Vagina (tissue), 2 donors: Measurements from ENCODE around the gene TCOF1.

Source experiments
- POLR2AphosphoS5 ChIP-seq, 2 donors: sonication (generic); formaldehyde crosslinking; IDR thresholded peaks; one replicate each; pipeline ENCODE4 v1.9.0; 2017; ENCODE audit warnings: antibody characterized with exemption in 2 of 2, mild to moderate bottlenecking in 2 of 2, low read depth in 1 of 2; ENCODE audit not compliant: insufficient read depth in 1 of 2
- TF ChIP-seq, protein P1 (sequence below), 3 experiments: fragments of 450-650 bp in 2 of 3; fragments of 200-600 bp in 1 of 3; sonication (generic) in 1 of 3; IDR thresholded peaks; one replicate each; pipeline ENCODE4 v1.5.1; 2017 to 2019; ENCODE audit warnings: antibody characterized with exemption in 3 of 3, mild to moderate bottlenecking in 2 of 3, moderate library complexity in 2 of 3

DNA sequence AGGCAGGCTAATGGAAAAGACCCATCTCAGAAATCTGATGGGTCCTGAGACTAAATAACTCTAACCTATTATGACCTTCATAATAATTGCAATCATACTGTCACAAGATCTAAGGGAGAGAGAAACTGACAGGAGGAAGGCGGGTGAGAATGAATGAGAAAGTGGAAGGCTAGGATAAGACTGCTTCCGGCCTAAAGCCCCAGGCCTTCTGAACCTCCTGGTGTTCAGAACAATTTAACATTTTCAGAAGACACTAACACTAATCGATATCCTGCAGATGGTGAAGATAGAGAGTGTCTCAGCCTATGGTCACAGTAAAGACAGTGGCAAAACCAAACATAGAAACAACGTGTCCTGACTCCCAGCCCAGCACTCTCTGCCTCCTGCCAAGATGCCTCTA lies 90.8 kb downstream of the TCOF1 start:
- TF ChIP-seq, protein P1, sequence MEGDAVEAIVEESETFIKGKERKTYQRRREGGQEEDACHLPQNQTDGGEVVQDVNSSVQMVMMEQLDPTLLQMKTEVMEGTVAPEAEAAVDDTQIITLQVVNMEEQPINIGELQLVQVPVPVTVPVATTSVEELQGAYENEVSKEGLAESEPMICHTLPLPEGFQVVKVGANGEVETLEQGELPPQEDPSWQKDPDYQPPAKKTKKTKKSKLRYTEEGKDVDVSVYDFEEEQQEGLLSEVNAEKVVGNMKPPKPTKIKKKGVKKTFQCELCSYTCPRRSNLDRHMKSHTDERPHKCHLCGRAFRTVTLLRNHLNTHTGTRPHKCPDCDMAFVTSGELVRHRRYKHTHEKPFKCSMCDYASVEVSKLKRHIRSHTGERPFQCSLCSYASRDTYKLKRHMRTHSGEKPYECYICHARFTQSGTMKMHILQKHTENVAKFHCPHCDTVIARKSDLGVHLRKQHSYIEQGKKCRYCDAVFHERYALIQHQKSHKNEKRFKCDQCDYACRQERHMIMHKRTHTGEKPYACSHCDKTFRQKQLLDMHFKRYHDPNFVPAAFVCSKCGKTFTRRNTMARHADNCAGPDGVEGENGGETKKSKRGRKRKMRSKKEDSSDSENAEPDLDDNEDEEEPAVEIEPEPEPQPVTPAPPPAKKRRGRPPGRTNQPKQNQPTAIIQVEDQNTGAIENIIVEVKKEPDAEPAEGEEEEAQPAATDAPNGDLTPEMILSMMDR (IDR thresholded peaks at IDR 0.05): no peak
- TF ChIP-seq POLR2AphosphoS5 (IDR thresholded peaks at IDR 0.05; ENCODE audit: insufficient read depth in 1 of 2, low read depth in 1 of 2): no peak
